GM21529 (cell line): ENCODE data around the gene C16orf96.

ENCODE experiments used
- ATAC-seq: cut with Tn5 transposase; IDR thresholded peaks from one replicate; pipeline ENCODE4 v1.9.1; 2021; ENCODE audit not compliant: unreplicated experiment

C16orf96 gene

DNA sequence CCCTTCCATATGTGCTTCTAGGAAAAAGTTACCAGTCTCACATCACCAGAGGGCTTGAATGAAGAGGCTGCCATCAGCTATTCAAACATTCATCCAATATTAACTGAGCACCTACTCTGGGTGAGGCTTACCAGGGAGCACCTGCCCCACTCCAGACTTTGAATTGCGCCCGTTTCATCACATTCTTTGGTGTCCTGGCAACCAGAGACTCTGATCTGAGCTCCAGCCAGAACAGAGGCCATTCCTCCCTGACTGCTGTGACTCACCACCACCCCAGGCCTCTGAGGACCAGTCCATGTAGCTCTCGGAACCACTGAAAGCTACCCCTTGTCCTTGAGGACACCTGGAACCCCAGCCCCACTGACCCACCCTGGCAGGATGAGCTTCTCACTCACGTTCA lies at the start of gene C16orf96:
C16orf96 (plus strand) TSS at position 229 of the 400 bp plus-strand sequence; CDS start at position 379, 150 bp downstream.
- ATAC-seq: no peak

DNA sequence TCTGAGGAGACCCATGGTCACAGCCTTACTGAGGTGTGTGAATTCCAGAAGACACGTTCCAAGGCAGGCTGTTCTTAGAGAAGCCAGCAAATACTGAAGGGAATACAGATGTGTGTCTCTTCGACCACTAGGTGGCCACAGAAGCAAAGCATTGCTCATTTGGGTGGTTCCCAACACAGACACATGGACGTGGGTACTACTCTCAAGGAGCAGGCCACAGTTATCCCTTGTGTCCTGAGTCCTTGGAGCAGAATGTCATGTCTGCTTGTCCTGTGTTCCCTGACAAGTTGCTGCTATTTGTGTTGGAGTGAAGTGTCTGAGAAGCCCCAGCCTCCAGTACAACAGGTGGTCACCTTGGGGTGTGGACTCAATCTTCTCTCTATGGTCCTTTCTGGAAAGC lies 49.7 kb upstream of the C16orf96 start:
- peak; percentile 57 for ATAC-seq

DNA sequence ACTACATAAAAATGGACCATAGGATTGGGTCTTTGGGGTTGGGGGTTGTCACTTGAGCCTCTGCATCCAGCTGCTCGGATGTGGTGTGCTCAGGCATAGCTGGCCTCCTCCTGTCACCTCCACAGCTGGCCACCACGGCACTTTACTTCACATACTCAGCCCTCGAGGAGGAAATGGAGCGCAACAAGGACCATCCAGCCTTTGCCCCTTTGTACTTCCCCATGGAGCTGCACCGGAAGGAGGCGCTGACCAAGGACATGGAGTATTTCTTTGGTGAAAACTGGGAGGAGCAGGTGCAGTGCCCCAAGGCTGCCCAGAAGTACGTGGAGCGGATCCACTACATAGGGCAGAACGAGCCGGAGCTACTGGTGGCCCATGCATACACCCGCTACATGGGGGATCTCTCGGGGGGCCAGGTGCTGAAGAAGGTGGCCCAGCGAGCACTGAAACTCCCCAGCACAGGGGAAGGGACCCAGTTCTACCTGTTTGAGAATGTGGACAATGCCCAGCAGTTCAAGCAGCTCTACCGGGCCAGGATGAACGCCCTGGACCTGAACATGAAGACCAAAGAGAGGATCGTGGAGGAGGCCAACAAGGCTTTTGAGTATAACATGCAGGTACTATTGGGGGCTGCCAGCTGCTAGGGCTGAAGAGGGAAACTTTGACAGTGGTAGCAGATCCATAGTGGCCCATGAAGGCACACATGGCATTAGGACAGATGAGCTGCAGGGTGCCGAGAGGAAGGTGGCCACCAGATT lies 48.4 kb upstream of the C16orf96 start:
- no peak for ATAC-seq

DNA sequence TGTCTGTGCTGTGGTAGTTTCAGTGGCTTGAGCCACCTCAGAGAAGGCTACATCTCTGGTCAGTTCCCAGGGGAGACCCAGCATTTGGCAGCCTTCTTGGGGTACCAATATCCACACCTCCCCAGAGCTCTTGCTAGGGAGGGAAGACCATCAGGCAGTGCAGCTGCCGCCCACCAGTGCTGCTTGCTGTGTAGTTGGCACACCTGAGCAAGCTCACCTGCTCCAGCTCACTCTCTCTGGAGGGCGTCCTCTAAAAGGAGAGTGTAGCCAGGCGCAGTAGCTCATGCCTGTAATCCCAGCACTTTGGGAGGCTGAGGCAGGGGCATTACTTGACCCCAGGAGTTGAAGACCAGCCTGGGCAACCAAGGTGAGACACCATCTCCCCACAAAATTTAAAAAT lies 47.3 kb upstream of the C16orf96 start:
- no peak for ATAC-seq

DNA sequence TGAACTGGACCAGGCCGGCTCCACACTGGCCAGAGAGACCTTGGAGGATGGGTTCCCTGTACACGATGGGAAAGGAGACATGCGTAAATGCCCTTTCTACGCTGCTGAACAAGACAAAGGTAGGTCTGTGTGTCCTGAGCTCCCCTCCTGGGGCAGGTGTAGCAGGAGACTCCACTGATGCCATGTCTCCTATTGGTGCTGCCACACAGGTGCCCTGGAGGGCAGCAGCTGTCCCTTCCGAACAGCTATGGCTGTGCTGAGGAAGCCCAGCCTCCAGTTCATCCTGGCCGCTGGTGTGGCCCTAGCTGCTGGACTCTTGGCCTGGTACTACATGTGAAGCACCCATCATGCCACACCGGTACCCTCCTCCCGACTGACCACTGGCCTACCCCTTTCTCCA lies 46.7 kb upstream of the C16orf96 start:
- ATAC-seq: no peak

DNA sequence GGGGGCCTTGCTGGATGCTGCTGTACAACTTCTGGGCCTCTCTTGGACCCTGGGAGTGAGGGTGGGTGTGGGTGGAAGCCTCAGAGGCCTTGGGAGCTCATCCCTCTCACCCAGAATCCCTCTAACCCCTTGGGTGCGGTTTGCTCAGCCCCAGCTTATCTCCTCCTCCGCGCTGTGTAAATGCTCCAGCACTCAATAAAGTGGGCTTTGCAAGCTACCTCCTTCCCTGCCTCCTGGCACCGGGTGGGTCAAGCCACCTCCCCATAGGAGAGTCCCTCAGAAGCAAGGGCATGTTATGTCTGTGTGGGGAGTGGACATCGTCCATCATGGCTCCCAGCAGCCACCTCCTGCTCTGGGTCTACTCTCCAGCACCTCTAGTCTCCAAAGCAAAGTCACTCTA lies 46.0 kb upstream of the C16orf96 start:
- no peak for ATAC-seq

DNA sequence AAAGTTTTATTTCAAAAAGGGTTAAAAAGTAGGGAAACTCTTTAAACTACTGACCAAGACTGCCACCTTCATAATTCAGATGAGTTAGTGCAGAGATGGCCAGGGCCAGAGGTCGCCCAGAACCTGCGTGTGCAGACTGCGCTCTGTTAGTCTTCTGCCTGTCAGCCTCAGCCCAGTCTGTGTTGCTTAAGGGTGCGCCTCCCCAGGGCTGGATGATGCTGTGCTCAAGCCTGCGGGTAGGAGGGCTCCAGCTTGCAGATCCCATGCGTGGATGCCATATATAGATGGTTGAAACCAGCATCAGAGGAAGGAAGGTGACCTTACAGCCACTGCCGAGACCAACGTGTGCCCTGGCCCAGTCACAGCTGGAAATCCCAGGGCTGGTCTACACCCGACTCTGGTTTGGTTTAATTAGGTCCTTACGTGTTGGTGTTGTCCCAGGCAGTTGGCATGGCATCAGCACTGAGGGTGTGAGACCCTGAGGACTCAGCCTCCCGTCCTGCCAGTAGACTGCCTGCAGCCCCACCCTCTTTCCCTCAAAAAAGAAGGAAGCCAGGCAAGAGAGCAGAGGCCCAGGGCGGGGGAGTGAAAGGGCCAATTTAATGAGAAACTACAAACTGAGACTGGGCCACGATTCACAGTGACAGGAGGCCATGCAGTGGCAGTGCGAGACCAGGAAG lies 45.3 kb upstream of the C16orf96 start:
- ATAC-seq: no peak

DNA sequence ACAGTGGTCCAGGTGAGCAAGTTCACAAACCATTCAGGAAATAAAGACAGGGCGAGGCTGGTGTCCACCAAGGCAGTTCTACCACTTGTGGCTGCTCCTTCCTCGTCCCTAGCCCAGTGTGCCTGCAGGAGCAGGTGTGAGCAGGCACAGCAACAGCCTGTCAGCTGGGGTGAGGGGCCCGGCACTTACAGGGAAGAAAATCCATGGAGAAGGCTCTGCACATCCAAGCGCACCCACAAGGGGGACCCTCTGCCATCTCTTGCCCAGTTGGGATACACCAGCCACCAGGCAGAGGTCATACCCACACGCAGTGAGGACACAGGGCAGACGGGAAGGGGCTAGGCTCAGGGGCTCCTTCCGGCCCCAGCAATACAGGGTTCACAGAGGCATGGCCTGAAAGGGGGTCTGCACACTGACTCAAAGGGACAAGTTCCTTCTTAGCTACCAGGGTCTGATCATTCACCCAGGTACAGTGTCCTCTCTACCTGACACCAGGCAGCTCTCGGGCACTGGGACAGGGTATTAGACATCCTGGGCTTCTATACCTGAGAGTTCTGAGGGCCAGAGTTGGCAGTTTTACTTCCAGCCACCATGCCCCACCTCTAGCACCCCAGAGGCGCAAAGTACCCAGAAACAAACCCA lies 44.6 kb upstream of the C16orf96 start:
- no peak for ATAC-seq

DNA sequence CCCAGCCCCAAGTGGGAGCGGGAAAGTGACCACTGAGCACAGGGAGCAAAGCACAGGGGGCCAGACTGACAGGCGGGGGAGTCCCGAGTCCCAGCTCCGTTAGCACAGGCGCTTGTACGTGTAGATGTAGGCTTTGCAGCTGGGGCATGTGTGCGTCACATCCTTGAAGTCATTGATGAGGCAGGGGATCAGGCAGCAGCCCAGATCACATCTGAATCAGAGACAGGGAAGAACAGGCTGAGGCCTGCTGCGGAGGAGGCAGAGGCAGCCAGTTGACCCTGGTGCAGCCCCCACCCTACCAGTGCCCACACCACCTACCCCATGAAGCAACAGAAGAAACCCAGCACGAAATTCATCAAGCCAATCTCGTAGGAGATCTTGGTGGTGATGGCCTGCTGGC lies 43.7 kb upstream of the C16orf96 start:
- no peak for ATAC-seq

DNA sequence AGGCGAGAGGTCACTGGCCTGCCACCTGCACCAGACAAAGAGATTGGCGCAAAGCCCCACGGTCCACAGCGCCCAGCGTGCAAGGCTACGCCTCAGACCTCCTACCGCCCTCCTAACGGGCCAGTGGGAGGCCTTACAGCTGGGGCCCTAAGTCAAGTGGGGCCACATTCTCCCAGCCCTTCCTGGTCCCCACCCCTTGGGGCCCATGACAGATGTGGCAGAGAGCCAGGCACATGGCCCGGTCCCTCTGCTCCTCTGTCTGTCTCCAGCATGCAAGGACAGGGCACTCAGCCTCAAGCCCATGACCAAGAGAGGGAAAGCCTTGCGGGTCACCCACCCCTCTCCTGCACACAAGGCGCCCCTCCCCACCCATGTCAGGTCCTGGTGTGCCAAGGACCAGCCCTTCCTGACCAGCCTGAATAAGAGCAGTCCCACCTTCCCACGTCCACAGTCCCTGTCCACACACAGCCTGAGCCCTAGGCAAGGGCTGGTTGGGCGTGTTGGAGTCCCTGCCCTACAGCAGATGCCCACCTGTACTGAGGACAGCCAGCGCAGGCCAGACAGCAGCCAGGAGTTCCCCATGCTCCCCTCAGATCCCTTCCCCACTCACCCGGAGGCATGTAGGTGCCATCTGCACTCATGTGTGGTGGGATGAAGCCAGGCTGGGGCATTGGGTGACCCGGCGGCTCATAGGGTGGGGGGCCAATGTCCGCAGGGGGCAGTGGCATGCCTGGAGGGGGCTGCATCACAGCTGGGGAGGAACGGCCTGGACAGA lies 42.9 kb upstream of the C16orf96 start:
- no peak for ATAC-seq

DNA sequence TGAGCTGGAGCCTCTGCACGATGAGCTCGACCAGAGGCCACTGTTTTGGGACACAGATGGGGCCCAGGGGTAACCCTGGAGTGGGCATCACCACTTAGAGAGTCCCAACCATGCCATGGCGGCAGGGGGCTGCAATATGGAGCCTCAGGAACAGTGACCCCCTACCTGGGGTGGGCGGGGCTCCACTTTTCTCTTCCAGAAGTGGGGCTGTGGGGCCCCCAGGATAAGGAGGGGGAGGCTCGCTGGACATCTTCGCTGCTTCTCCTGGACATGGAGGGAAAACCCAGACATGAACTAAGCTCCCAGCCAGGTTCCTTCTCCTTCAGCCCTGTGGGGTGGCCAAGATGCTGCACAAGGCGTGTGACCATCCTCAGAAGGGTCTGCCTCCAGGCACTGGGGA lies 42.3 kb upstream of the C16orf96 start:
- ATAC-seq: no peak

DNA sequence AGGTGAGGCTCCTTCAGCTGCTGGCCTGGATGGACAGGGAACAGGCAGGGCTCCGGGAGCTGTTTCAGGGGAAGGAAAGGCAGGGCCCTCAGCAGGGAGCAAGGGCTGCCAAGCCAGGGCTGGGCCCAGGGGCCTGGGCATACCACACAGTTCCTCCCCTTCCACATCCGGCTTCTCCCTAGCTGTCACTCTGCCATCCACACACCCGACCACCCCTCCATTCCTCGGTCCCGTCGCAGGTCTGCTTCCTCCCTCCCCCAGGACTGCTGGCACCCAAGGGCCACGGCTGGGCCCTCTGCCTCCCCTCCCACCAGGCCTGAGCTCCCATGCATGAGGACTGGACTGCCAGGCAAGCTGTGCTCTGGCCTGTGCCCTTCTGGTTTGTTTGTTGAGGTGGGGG lies 41.5 kb upstream of the C16orf96 start:
- ATAC-seq: no peak

DNA sequence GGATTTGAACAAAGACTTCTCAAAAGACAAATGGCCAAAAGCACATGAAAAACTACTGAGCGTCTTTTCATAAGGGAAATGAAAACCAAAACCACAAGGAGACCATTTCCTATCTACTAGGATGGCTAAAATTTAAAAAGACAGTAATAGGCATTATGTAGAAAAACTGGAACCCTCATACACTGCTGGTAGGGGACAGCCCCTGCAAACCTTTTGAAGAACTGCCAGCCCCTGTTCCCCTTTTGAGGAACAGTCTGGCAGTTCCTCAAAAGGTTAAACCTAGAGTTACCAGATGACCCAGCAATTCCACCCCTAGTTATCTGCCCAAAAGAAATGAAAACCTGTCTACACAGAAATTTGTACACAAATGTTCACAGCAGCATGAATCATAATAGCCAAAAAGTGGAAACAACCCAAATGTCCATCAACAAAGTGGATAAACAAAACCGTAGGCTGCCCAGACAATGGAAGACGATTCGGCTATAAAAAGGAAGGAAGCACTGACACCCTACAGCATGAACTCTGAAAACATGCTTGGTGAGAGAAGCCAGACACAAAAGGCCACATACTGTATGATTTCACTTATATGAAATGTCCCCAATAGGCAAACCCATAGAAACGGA lies 40.4 kb upstream of the C16orf96 start:
- ATAC-seq: no peak

DNA sequence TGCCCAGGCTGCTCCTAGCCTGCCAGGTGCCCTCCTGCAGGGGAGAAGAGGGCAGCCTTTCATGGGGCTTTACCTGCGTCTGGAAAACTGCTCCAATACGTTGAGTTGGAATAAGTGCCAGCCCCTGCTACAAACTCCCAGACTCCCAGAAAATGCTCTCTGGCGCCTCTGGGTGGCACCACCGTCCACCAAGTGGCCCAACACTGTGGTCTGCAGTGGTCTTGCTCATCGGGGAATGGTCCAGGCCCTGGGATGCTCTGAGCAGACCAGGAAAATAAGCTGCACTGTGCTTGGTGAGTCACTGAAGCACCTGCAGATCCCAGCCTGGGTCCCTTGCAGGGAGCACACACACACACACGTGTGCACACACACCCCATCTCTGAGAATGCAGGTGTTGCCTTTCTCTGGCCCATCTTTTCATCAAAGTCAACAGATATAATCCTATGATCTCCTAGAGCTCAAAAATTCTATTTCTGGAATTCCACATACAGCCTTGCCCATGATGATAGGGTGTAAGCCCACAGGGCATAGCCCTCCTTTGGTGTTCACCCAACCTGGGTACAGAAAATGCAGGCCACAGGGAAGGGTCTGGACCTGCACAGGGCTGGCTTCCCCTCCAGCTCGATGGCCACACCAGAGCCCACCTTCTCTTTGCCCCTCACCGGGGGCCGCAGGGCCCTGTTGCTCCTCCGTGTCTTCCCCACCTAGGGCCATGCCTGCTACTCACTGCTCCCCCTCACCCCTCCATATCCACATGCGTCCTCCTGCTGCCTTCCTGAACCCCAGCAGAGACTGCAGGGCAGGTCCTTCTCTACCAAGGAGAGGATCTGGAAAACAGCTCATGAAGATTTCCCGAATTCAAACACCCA lies 38.1 kb upstream of the C16orf96 start:
- no peak for ATAC-seq

DNA sequence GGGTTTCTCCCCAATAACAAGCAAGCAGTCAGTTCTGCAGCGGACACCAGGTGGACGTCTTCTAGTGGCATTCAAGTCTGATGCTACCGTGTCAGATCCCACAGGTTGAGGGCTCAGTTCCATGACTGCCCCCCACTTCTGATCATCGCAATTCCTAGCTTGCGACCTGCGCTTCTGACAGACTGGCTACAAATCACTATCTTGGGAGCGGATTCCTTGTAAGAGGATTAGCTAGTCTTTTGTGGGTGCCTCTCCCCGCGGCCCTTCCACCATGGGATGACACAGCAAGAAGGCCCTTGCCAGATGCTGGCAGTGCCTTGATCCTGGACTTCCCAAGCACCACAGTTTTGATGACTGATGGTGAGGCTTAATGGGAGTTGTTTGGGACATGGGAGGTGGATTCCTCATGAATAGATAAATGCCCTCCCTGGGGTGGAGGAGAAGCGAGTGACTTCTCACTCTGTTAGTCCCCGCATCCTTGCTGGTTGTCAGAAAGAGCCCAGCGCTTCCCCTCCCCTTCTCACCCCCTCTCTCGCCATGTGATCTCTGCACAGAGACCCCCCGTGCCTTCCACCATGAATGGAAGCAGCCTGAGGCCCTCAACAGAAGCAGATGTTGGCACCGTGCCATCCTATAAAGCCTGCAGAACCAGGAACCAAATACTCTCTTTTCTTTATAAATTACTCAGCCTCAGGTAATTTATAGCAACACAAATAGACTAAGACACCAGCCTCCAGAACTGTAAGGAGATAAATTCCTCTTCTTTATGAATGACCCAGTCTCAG lies 36.7 kb upstream of the C16orf96 start:
- ATAC-seq: no peak

DNA sequence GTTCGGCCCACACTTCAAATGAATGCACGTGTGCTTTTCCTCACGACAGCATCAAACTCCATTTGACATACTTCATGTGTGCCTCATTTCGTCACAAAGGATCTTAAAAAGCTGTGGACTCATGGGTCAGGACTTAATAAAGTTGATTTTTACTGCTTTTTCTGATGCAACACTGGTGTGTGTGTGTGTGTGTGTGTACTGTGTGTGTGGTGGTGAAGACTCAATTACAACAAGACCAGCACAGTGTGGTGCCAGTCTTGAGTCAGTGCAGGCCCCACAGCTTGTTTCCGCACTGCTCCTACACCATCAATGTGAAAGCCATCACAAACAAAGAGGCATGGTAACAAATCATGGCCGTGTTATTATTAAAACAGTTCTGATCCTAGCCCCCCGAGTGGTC lies 35.2 kb upstream of the C16orf96 start:
- ATAC-seq: no peak

DNA sequence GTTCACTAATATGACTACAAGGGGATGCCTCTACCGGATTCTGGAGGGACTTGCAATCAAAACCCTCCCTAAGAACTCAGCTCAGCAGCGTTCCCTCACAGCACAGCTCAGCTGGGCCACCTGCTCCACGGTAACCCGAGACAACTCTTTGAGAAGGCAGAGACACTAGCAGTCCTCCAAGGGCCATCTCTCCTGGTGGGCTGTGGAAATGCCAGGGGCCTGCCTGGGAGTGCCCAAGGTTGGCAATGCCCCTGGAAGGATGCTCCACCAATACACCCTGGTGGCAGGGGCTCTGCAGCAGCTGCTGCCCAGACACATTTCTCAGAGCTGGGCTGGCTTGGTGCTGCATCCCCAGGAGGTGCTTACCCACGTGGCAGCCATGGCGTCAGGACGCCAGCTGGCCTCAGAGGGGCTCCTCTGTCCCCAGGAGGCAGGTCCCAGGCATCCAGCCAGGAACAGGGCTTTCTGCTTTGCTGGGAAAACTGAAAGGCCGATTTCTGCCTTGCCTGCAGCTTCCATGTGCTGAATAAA lies 34.0 kb upstream of the C16orf96 start:
- no peak for ATAC-seq

DNA sequence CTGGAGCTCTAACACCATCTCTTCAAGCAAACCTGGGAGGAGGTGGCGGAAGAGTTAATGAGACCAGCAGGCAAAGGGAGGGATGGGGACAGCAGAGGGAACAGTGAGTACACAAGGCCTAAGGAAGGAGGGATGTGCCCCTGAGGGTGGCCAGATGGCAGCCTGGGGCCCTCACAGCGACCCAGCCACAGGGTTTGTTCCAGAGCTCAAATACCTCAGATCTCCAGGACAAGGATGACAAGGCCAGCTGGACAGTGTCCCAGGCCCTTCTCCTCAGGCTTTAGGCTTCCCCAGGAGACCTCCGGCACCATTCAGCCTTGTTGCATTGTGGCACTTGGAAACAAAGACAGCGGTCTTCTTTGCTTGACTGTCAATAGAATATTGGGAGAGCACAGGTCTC lies 32.5 kb upstream of the C16orf96 start:
- ATAC-seq: no peak

DNA sequence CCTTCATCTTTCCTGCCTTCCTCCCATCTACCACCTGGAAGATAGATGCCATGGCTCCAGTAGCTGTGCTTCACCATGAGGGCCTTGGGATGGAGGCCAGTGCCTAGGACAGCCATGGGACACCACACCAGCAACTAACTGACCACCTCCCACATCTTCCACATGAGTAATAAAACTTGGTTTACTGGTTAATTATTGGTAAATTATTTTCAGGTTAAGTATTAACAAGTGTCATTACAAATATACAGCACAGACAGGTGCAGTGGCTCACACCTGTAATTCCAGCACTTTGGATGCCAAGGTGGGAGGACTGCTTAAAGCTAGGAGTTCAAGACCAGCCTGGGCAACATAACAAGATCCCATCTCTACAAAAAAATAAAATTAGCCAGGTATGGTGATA lies 31.6 kb upstream of the C16orf96 start:
- no peak for ATAC-seq
